Erythroblast (primary cell): Measurements from ENCODE around the gene ACTR3.

ENCODE experiments used
- GATA1 ChIP-seq: IDR thresholded peaks from 2 replicates; pipeline ENCODE4 v1.6.1; 2011; ENCODE audit warnings: low read depth, mild to moderate bottlenecking, control low read depth, low read length, moderate library complexity
- POLR2A ChIP-seq: IDR thresholded peaks from 2 replicates; pipeline ENCODE4 v1.6.1; 2011; ENCODE audit warnings: mild to moderate bottlenecking, low read length

GRCh38 chr2:113845261-113845660, 44.6 kb upstream of the ACTR3 start:
- no peak for TF ChIP-seq POLR2A
- no peak for TF ChIP-seq GATA1
